Testis (tissue), 2 donors: ENCODE measurements around the gene MSMP.

Experiments
- CTCF ChIP-seq, 3 experiments: fragments of 450-650 bp in 2 of 3; fragments of 200-600 bp in 1 of 3; sonication (generic) in 1 of 3; IDR thresholded peaks; one replicate each; pipeline ENCODE4 v1.5.1; 2016 to 2019; ENCODE audit warnings: antibody characterized with exemption in 3 of 3, mild to moderate bottlenecking in 2 of 3, moderate library complexity in 1 of 3
- POLR2A ChIP-seq: fragments of 450-650 bp; IDR thresholded peaks from one replicate; pipeline ENCODE4 v1.6.1; 2017; ENCODE audit warnings: antibody characterized with exemption, mild to moderate bottlenecking, moderate library complexity

DNA sequence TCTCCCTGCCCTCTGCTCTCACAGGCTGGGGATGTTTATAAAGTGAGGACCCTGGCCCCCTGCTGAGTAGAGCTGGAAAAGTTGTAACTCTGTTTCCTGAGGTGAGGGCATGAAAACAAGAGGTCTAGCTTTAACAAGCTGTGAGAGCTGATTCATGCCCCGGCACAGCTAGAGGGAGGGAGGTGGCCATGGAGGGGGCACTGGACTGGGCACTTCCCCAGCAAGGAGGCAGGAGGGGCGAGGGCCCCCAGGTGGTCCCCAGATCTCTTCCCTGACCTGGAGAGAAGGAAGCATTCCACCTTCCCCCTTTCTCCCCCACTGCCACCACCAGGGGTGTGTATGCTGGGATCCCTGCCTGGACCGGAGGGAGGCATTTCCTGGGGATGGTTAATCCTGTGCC lies at the start of gene MSMP:
- no peak for TF ChIP-seq POLR2A
- TF ChIP-seq CTCF (IDR thresholded peaks at IDR 0.05) = no peak
